ENCODE measurements around the gene APBA2.

GRCh38 chr15:28899061-28899738, 13.4 kb downstream of the APBA2 start:
- no peak for TF ChIP-seq CTCF (IDR thresholded peaks at IDR 0.05)
- no peak for TF ChIP-seq POLR2A (IDR thresholded peaks at IDR 0.05)
